ENCODE measurements around the gene THOP1. TPM values are rescaled to one million over a fixed set of nuclear protein-coding genes. Genes with fewer than 3 reads are reported as not detected.

Gene THOP1
- total RNA-seq, 1 donor from 2014 or later: 50.3 TPM

GRCh38 chr19:2856457-2857050 lies 71.3 kb downstream of the THOP1 start:
- ATAC-seq: no peak

GRCh38 chr19:2858864-2859263 lies 73.6 kb downstream of the THOP1 start:
- ATAC-seq: no peak

GRCh38 chr19:2863816-2864215 lies 78.5 kb downstream of the THOP1 start:
- ATAC-seq: no peak

Other genes starting within 250 kb of the THOP1 start
- 0.68 TPM for gene GNG7, start 82.8 kb upstream of the THOP1 start, total RNA-seq
- 1.00 TPM for gene DIRAS1, start 64.1 kb upstream of the THOP1 start, total RNA-seq
- 21.0 TPM for gene SLC39A3, start 45.5 kb upstream of the THOP1 start, total RNA-seq
- gene SGTA, start 2.2 kb upstream of the THOP1 start, total RNA-seq: 32.4 TPM
- 2.7 TPM for gene ZNF554, start 34.4 kb downstream of the THOP1 start, total RNA-seq
- gene ZNF555, start 56.0 kb downstream of the THOP1 start, total RNA-seq: 1.7 TPM
- 0.60 TPM for gene ZNF556, start 81.8 kb downstream of the THOP1 start, total RNA-seq
- gene ZNF57, start 115.4 kb downstream of the THOP1 start, total RNA-seq: 4.7 TPM
- gene ZNF77, start 159.5 kb downstream of the THOP1 start, total RNA-seq: 2.4 TPM
- gene TLE6, start 192.1 kb downstream of the THOP1 start, total RNA-seq: 0.40 TPM
- 6.3 TPM for gene TLE2, start 243.8 kb downstream of the THOP1 start, total RNA-seq